B cell (primary cell): ENCODE data around the gene PTPRS.

Experiments used
- EZH2 ChIP-seq: IDR thresholded peaks from 2 replicates; pipeline ENCODE4 v1.6.1; 2012; ENCODE audit warnings: borderline replicate concordance, low read depth, mild to moderate bottlenecking, moderate library complexity, low read length; ENCODE audit not compliant: insufficient read depth, poor library complexity, severe bottlenecking
- TF ChIP-seq, protein P1 (sequence below): fragments of 200-600 bp; IDR thresholded peaks from one replicate; pipeline ENCODE4 v1.8.0; 2022; ENCODE audit warnings: antibody characterized with exemption, mild to moderate bottlenecking

GRCh38 chr19:5313307-5313706, 27.3 kb downstream of the PTPRS start:
- TF ChIP-seq, protein P1, sequence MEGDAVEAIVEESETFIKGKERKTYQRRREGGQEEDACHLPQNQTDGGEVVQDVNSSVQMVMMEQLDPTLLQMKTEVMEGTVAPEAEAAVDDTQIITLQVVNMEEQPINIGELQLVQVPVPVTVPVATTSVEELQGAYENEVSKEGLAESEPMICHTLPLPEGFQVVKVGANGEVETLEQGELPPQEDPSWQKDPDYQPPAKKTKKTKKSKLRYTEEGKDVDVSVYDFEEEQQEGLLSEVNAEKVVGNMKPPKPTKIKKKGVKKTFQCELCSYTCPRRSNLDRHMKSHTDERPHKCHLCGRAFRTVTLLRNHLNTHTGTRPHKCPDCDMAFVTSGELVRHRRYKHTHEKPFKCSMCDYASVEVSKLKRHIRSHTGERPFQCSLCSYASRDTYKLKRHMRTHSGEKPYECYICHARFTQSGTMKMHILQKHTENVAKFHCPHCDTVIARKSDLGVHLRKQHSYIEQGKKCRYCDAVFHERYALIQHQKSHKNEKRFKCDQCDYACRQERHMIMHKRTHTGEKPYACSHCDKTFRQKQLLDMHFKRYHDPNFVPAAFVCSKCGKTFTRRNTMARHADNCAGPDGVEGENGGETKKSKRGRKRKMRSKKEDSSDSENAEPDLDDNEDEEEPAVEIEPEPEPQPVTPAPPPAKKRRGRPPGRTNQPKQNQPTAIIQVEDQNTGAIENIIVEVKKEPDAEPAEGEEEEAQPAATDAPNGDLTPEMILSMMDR, result no peak
- TF ChIP-seq EZH2, result no peak
